ENCODE data around the gene HERC6.

- TF ChIP-seq, protein P1, sequence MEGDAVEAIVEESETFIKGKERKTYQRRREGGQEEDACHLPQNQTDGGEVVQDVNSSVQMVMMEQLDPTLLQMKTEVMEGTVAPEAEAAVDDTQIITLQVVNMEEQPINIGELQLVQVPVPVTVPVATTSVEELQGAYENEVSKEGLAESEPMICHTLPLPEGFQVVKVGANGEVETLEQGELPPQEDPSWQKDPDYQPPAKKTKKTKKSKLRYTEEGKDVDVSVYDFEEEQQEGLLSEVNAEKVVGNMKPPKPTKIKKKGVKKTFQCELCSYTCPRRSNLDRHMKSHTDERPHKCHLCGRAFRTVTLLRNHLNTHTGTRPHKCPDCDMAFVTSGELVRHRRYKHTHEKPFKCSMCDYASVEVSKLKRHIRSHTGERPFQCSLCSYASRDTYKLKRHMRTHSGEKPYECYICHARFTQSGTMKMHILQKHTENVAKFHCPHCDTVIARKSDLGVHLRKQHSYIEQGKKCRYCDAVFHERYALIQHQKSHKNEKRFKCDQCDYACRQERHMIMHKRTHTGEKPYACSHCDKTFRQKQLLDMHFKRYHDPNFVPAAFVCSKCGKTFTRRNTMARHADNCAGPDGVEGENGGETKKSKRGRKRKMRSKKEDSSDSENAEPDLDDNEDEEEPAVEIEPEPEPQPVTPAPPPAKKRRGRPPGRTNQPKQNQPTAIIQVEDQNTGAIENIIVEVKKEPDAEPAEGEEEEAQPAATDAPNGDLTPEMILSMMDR (IDR thresholded peaks at IDR 0.05; ENCODE audit: low read depth, low read length), result no peak
- TF ChIP-seq POLR2A (IDR thresholded peaks at IDR 0.05; ENCODE audit: extremely low read depth, insufficient read length), result no peak
- TF ChIP-seq MYC (IDR thresholded peaks at IDR 0.05; ENCODE audit: low read depth, low read length), result no peak
Observed at GRCh38 chr4:88457307-88458103, 78.9 kb downstream of the HERC6 start.
